IPS-NIHi11 (cell line): ENCODE results near the gene SYNDIG1L.

Experiments
- DNase-seq: peaks from one replicate; pipeline ENCODE4 v3.0.0; 2012; ENCODE audit warnings: mixed read lengths, low spot score

SYNDIG1L gene

DNA sequence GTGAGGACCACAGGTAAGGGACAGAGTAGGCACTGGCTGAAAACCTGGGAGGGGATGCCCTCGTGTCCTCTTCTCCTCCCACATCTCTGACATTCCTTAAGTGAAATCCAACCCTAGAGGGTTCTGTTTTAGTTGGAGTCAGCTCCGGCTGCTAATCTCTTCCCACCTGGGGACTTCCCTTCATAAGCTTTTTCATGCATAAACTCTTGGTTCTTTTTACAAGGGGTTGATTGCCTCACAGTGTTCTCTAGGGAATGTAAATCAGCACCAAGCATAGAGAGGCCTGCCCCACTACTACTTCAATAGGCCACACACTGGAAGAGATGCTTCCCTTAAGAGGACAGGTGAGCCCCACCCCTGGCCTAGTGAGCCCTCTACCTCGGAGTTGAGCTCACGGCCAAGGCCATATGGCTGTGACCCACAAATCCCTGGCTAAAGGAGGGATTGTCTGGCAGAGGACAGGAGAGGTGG, 3.2 kb upstream of the SYNDIG1L start:
- peak; percentile 63 for DNase-seq

DNA sequence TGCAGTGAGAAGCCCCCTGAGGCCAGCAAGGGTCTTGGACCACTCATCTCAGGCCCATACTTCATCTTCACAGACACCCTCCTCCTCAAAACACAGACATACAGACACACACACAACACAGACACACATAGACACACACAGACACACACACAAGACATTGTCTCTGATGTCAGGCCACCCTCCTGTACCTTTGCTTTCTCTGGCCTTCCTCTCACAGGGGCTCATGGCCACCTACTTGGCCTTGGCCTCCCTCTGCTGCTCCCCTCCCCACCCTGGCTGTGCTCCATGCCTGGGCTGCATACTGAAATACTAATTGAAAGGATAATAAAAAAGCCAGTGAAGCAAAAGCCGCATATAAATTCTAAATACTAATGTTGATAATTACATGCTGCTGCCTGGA, 1.6 kb upstream of the SYNDIG1L start:
- no peak for DNase-seq

DNA sequence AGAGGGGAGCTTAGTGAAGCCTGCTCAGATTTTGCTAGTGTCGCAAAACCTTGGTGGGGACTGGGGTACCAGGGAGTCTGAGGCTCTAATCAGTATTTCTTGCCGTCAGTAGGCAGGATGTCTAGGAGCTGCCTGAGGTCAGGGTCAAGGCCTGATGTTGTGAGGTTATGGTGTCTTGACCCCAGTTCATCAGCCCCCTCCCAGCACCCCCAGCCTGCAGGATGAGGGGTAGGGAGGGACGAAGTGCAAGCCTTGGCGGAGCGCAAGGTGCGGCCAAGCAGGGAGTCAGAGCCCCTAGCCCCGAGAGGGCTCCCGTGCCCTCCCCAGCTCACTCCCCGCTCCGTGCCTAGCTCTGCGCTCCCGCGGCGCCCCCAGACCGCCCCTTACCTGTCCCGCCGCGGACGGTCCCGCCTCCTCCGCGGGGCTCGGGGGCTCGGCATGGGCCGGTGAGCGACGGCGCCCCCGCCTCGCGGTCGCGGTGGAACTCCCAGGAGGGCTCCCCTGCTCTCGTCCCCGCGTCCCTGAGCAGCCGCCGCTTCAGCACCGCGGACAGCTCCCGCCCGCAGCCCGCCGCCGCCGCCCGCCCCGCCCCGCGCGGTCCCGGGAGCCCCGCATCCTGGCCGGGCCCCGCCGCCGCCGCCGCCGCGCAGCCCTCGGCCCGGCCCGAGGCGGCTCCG, 347 bp downstream of the SYNDIG1L start:
- DNase-seq: peak; percentile 98

DNA sequence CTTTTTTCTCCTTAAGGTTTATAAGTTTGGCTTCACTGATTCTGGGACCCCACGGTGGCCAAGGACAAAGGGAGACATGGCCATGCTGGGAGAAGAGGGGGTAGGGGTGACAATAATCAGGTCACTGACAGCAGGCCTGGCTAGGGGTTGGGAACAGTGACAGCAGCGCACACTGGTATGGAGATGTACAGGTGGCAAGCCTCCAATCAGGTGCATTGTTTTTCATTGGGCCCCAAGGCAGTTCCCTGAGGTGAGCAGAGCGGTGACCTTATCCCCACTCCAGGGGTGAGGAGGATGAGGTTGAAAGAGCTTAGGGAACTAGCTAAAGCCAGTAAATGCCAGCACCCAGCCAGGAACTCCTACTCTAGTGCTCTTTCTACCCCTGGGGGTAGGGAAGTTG, 1.4 kb downstream of the SYNDIG1L start:
- DNase-seq: no peak

DNA sequence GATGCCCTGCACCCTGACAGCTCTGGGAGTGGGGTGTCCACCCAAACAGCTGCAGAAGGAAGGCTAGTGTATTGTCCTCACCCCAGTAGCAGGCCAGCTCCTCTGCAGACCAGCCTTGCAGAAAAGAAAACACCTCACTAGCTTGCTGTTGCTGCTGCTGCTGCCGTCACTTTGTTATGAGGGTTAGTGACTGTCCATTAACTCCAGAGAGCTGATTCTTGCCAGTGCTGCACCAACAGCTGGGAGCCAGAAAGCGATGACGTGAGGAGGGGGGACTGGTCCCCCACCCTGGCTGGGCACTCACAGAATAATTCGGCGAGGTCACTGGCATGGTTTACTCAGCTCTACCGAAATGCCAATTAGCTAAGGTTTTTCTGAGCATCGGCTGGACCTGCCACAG, 2.8 kb downstream of the SYNDIG1L start:
- no peak for DNase-seq

DNA sequence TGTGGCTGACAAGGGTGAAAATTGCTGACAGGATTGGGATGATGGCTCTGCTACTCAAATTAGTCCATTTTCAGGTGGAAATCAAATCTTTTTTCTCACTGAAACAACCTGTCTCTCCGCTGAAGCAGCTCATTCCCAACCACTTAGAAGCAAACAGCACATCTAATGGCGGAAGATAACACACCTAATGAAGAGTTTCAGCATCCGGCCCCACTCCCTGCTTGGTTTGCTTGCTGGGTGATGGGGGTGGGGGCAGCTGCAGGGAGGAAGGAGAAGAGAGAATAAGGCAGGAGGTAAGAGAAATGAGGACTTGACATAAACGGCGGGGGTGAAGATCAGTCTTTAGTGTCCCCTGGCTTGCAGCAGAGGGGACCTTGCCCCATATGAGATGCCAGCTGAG, 4.0 kb downstream of the SYNDIG1L start:
- DNase-seq: no peak

DNA sequence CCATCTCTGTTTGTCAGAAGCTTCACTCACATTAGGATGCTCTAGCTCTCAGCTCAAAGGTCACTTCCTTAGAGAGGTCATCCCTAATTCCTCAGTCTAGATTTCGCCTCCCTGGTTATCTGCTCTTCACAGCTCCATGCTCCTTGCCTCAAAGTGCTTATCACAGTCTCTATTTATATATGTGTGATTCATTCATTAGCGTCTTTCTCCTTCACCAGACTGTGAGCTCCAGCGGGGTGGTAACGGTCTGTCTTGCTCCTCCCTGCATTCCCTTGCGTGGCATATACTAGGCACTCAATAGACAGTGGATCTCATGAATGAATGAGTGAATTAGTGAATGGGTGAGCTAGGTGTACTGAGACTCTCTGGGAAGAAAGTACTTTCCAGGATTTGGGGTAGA, 6.9 kb downstream of the SYNDIG1L start:
- DNase-seq: no peak

DNA sequence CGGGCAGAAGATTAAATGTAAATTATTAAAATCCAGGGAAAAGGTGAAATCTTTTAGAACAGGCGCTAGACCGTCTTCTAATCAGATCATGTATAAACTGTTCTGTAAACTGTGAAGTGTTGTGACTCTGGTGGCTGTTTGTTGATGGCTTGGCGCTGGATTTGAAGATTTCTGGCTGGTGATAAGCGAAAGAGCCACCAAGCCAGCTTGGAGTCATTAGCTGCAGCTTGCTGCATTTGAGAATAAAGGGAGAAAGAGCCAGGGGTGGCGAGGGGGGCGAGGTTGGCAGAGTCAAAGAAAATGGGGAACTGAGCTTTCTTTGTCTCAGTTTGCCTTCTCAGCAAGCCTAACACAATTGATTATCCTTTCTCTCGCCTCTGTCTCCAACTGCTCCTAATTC, 8.0 kb downstream of the SYNDIG1L start:
- no peak for DNase-seq

DNA sequence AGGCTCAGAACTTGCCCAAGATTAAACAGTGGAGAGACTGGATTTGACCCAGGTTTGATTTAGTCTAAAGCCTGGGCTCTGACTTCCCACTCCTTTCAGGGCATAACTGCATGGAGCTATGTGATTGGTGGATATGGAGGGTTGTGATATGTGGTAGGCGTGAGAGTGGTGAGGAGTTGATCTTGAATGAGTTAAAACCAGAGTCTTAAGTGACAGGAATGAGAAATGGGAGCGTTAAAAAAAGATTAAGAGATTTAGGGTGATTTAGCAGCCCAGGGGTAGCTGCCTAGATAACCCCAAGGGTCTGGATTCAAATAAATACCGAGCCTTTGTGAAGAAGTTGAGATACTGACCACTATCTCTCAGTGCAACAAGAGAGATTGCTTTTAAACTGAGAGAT, 8.4 kb downstream of the SYNDIG1L start:
- DNase-seq: no peak

DNA sequence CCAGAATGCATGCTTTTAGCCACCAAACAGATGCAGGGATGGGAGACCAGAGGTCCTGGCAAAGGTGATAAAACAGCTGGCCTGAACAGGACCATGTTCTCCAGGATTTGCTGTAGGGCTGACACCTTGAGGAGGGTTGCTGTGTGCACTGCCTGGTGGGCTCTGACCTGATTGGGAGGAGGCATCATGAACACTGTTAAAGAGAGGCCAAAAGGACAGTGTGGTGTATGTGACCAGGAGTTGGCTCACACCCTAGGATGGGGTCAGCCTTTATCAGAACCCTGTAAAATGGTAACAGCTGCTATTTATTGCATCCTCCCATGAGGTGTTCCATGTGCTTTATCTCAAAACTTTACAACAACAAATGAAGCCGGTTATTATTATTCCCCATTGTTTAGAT, 8.8 kb downstream of the SYNDIG1L start:
- no peak for DNase-seq

DNA sequence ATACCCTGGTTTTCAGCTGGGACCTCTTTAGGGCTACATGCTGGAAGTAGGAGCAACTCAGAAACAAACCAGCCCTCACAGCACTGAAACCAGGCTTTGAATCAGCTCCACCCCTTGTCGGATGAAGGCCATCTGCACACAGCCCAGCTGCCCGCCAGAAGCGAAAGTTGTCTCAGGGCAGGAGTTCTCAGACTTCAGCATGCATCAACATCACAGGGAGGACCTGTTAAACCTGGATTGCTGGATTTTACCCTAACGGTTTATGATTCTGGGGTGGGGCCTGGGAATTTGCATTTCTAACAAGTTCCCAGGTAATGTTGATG, 10.9 kb downstream of the SYNDIG1L start:
- no peak for DNase-seq

DNA sequence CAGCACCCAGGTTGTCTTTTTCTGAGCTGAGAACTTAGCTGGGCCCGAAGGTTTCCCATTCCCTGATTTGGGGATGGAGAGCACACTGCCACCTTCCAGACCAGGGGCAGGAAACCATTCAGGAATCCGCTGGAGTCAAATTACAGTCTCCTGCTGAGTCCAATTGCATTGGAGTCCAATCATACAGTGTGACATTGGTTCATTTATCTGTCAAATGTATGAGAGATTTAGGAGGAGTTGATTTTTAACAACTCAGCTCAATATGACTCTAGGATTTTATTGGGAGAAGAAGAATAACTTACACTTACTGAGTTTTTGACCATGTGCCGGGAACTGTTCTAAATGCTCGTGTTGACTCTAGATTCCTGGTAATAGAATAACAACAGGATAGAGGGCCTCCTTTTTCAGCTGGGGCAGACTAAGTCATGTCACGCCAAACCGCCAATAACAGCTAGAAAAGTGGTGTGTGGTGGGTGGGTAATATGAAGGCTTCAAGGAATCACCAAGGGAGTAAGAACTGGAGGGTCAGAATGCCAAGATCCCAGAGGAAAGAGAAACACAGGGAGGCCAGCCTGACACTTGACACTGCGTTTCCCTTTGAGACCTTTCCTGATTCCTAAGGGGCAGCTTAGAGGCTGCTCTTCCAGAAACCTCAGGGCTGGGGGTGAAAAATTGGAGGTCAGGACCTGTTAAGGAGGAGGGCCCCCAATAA, 11.5 kb downstream of the SYNDIG1L start:
- peak; percentile 68 for DNase-seq

DNA sequence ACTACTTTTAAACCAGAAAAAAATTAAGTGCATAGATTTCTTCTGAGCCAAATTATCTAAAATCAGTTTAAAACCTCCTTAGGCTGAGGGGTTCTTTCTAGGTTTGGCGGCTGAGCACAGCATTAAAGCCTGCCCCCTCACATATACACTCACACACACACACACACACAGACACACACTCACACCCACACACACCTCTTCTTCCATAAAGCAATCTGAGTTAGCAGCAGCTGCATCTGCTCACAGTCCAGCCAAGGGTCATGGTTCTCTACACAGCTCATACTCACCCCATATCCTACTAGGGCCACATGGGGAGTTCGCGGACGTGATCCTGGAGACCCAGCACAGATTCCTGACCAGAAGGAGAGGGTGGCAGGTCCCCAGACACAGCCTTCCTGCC, 12.4 kb downstream of the SYNDIG1L start:
- no peak for DNase-seq

DNA sequence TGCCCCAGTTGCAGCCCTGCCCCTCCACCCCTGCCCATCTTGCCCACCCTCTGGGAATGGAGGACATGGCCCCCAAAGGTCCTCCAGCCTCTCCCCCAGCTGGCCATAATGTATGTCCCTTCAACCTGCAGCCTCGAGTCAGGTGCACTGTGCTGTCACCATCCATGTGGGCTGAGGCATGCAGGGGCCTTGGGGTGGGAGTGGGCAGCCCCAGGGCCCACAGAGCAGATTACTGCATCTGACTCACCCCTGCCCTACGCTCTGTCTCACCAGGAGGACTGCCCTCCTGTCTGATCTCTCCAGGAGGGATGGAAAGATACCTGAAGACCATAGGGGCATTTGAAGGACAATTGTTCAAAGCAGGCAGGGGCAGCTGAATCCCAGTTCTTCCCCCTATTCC, 13.3 kb downstream of the SYNDIG1L start:
- DNase-seq: no peak

DNA sequence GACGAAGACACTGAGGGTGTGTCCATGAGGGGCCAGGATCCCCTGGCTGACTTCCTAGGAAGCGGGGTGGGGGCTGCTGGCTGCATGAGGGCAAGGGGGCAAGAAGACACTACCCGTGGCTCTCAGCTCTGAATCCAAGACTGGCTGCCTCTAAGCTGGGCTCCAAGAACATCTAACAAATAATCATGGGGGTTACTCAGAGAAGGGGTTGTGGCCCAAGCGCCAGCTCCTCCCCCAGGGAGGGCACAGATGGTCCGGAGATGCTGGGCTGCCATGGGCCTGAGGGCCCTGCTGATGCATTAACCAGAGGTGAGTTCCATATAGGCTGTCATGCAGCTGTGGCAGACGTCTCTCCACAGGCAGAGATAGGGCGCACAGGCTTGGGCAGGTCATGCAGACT, 14.3 kb downstream of the SYNDIG1L start:
- no peak for DNase-seq

DNA sequence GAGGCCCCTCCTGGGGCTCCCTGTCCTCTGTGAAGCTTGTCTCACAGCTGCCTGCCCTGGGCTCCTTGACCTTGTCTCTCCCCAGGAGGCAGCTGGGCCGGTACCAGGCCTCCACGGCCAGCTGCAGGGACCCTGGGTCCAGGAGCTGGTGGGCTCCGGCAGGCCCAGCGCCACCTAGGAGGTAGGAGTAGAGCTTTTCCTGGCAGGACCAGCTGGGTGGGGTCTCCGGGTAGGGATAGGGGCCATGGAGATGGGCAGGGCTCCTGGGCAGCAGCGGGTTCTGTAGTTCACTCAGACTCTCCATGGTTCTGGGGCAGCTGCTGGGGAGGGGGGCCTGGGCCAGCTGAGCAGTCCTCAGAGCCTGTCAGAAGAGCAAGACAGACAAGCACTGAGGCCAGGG, 16.6 kb downstream of the SYNDIG1L start:
- no peak for DNase-seq

DNA sequence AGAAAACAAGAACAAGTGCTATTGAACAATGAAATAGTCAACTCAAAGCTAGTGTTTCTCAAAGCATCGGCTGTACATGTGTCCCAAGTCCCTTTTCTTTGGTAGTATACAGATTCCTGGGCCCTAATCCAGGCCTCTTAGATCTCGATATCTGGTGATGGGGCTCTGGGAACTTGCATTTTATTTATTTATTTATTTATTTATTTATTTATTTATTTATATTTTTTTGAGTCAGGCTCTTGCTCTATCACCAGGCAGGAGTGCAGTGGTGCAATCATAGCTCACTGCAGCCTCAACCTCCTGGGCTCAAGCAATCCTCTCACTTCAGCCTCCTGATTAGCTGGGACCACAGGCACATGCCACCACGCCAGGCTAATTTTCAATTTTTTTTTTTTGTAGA, 17.1 kb downstream of the SYNDIG1L start:
- DNase-seq: no peak

DNA sequence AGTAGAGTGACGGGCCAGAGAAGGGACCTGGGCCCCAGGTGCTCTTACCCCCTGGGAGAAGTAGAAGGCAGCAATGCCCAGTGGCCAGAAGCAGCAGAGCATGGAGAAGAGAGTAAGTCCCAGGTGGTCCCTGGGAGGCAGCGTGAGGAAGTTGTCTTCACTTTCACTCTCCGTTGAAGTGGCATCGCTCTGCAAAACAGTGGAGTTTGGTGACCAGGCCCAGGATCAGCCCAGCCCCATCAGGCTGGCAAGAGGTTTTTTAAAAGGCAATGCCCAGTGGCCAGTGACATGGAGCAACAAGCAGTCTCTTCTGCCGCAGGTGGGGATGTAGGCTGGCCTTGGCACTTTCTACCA, 18.2 kb downstream of the SYNDIG1L start:
- no peak for DNase-seq

DNA sequence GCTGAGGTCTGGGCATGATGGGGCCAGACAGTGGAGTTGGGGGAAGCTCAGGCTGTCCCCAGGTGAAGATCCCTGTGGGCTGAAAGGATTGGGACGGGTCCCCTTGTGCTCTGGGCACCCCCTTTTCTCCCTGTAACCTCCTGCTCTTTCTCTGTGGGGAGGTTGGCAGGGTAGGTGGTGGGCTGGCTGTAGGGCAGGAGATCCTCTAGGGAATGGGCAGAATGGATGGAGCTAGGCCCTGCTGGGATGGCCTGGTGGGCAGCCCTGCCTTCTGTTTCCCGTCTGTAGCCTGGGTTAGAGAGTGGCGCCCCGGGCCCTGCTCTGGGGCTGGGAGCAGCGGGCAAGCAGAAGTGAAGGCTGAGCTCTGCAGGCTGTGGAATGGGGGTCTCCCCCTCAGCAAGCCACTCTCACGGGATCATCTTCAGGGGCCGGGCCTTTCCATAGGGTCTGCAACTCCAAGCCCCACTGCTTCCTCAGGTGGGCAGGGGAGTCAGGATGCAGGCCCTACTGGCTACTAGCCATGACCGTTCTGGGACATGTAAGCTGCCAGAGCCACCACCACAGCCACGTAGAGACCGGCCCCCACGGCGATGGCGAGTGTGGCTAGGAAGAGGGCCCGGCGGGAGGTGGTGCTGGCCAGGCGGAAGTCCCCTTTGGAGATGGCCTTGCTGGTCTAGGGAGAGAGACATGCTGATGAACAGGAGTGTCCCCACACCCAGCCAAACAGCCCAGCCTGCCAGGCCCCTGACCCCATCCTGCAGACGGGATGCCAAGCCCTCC, 18.8 kb downstream of the SYNDIG1L start:
- DNase-seq: no peak

DNA sequence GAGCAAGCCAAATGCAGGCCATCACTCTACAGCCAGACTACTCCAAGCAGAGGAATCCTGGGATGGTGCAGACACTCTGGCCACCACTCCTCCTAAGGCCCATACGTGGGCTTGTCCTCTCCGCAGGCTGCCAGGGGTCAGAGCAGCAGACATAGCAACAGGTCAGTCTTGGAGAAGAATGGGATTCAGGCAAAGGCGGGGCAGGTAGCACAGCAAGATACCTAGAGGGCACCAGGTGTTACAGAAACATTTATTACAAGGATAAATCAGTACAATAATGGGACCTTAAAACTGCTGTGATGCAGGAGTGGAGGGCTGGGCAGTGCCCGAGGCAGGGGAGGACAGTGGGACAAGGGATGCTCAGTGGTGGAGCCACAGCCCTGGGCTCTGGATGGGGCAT, 20.3 kb downstream of the SYNDIG1L start:
- no peak for DNase-seq

DNA sequence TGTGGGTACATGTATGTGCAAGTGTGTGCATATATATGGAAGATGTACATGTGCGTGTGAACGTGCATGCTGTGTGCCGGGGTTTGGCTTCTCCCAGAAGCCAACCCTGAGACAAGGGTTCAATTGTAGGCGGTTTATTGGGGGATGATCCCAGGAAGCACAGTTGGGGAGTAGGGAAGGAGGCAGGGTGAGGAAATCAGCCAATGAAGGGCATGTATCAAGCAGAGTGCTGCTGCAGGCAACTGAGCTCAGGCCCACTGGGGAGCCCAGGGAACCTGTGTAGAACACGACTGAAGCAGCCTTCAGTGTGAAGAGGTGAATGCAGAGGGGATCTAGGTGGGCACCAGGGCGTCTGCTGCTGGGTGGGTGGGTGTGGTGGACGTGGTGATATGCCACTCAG, 21.6 kb downstream of the SYNDIG1L start:
- DNase-seq: no peak

DNA sequence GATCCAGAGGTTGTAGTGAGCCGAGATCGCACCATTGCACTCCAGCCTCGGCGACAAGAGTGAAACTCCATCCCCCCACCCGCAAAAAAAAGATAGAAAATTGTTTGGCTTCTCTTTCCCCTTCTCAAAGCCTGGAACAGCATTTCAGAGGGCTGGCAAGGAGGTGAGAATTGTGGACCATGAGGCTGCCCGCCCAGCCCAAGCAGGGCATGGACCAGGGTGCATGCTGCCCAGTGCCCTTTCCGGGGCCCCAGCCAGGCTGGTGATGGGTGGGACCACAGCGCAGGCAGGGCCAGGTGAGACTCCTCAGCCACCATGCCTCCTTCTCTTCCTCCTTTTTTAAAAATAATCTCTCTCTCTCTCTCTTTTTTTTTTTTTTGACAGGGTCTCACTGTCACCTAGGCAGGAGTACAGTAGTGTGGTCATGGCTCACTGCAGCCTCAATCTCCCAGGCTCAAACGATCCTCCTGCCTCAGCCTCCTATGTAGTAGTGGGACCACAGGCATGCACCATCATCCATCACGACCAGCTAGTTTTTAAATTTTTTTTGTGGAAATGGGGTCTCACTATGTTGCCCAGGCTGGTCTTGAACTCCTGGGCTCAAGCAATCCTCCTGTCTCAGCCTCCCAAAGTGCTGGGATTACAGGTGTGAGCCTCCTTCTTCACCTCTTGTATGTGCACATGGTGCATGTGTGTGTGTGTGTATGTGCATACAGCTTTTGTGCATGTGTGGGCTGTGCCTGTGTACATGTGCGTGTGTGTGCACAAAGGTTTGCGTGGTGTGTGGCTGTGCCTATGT, 22.2 kb downstream of the SYNDIG1L start:
- no peak for DNase-seq
